Measurements from ENCODE around the gene GIGYF2. TPM values are rescaled to one million over a fixed set of nuclear protein-coding genes. Genes with fewer than 3 reads are reported as not detected.
"Not testable (repeated sequence)": the region's sequence is repeated elsewhere in the genome, so short reads cannot be mapped to it uniquely, and the experiment has no call there.

Gene GIGYF2
- total RNA-seq, 1 experiment from 2014 or later = 60.6 TPM

DNA sequence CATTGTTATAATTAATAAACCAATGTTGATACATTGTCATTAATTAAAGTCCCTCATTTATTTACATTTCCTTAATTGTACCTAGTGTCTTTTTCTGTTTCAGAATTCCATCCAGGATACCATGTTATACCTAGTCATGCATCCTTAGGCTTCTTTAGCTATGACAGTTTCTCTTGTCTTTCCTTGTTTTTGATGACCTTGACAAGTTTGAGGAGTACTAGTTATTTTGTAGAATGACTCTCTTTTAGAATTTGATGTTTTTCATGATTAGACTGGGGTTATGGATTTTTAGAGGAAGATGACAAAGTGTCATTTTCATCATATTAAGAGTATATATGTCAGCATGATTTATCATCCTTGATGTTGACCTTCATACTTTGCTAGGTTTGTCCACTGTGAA lies 16.4 kb downstream of the GIGYF2 start:
- H3K4me2 ChIP-seq (ENCODE audit: low read length) = no peak overlapping the region
- DNase-seq (ENCODE audit: low read depth, low spot score) = no peak
- no peaks in the 10 kb centered on the region for H3K4me1 ChIP-seq (ENCODE audit: control insufficient read depth in 1 of 2, insufficient read depth in 2 of 2, low read length in 2 of 2)
- no TSS peak for BruUV-seq (replicated peaks)
- no peak for ATAC-seq
- ChIA-PET POLR2A (no interaction called here), RAD21 (ENCODE audit: low non-redundant PET in 1 of 2, low total read pairs in 2 of 2, uncharacterized antibody in 2 of 2, unreplicated experiment in 2 of 2) (no interaction called here), CTCF (no interaction called here)
- no peak overlapping the region for H3K9ac ChIP-seq (ENCODE audit: low read length)
- peaks cover 99% of the 10 kb centered on the region for H3K79me2 ChIP-seq (ENCODE audit: insufficient read depth, low read length)
- TF ChIP-seq RAD21 (IDR thresholded peaks at IDR 0.05; ENCODE audit: low read depth) = no peak
- TF ChIP-seq EGR1 (IDR thresholded peaks at IDR 0.05; ENCODE audit: low read depth) = no peak
- TF ChIP-seq, protein P1, sequence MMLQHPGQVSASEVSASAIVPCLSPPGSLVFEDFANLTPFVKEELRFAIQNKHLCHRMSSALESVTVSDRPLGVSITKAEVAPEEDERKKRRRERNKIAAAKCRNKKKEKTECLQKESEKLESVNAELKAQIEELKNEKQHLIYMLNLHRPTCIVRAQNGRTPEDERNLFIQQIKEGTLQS (IDR thresholded peaks at IDR 0.05) = no peak
- TF ChIP-seq EZH2 (IDR thresholded peaks at IDR 0.05) = no peak
- no peak for TF ChIP-seq YY1 (IDR thresholded peaks at IDR 0.05; ENCODE audit: extremely low read depth, insufficient replicate concordance, low read depth, low read length)
- TF ChIP-seq POLR2AphosphoS5 (IDR thresholded peaks at IDR 0.05; ENCODE audit: low read depth, low read length) = no peak
- TF ChIP-seq POLR2A (IDR thresholded peaks at IDR 0.05; ENCODE audit: borderline replicate concordance, extremely low read depth, insufficient read depth, insufficient read length) = no peak
- TF ChIP-seq JUND (IDR thresholded peaks at IDR 0.05) = no peak
- TF ChIP-seq SP1 (IDR thresholded peaks at IDR 0.05; ENCODE audit: low read depth) = no peak
- no peak for TF ChIP-seq SRF (IDR thresholded peaks at IDR 0.05; ENCODE audit: low read depth)
- no peak overlapping the region for H3K4me3 ChIP-seq (replicated peaks in 1 of 2; ENCODE audit: low read depth in 1 of 2, low read length in 2 of 2)
- H3K9me3 ChIP-seq (ENCODE audit: control insufficient read depth in 1 of 2, insufficient read depth in 1 of 2, low read depth in 1 of 2, low read length in 2 of 2) = no peaks in the 10 kb centered on the region
- no peak overlapping the region for H2AFZ ChIP-seq (ENCODE audit: low read depth, low read length, poor library complexity, severe bottlenecking)
- intact Hi-C loops (cut with micrococcal nuclease) = no loop called here
- no peaks in the 10 kb centered on the region for H3K27me3 ChIP-seq (ENCODE audit: insufficient read depth, low read length)
- H3K9me2 ChIP-seq (ENCODE audit: insufficient read depth) = no peaks in the 10 kb centered on the region
- peaks cover 0 to 3% of the 10 kb centered on the region in 2 experiments; a peak in 1 of 4 replicates for H3K36me3 ChIP-seq (ENCODE audit: control insufficient read depth in 1 of 2, insufficient read depth in 2 of 2, low read length in 2 of 2)
- H4K20me1 ChIP-seq (ENCODE audit: insufficient read depth) = peaks cover 17% of the 10 kb centered on the region
- H3K27ac ChIP-seq (ENCODE audit: low read depth, low read length) = no peak overlapping the region

DNA sequence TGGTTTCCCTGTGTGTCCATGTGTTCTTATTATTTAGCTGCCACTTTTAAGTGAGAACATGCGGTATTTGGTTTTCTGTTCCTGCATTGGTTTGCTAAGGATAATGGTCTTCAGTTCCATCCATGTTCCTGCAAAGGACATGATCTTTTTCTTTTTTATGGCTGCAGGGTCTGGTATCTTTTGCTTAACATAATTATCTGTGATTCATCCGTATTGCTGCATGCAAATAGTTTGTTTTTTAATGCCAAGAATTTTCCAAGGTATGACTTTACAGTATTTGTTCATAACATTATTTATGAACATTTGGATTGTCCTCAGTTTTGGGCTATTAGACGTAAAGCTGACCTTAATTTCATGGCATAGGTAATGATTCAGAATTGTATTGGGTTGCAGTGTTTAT lies 17.8 kb downstream of the GIGYF2 start:
- peaks cover 100% of the 10 kb centered on the region for H3K79me2 ChIP-seq (ENCODE audit: insufficient read depth, low read length)
- DNase-seq (ENCODE audit: low read depth, low spot score) = no peak
- TF ChIP-seq FOSL1 (IDR thresholded peaks at IDR 0.05; ENCODE audit: low read depth) (no peak), SIN3A (IDR thresholded peaks at IDR 0.05; ENCODE audit: low read depth) (no peak)
- no TSS peak for BruUV-seq (replicated peaks)
- no peaks in the 10 kb centered on the region for H3K27me3 ChIP-seq (ENCODE audit: insufficient read depth, low read length)
- no peak overlapping the region for H3K4me3 ChIP-seq (replicated peaks in 1 of 2; ENCODE audit: low read depth in 1 of 2, low read length in 2 of 2)
- no peaks in the 10 kb centered on the region for H3K9me2 ChIP-seq (ENCODE audit: insufficient read depth)
- ChIA-PET RAD21 (ENCODE audit: low non-redundant PET in 1 of 2, low total read pairs in 2 of 2, uncharacterized antibody in 2 of 2, unreplicated experiment in 2 of 2) (no interaction called here), POLR2A (no interaction called here), CTCF (no interaction called here)
- H2AFZ ChIP-seq (ENCODE audit: low read depth, low read length, poor library complexity, severe bottlenecking) = no peak overlapping the region
- H3K4me2 ChIP-seq (ENCODE audit: low read length) = no peak overlapping the region
- intact Hi-C loops (cut with micrococcal nuclease) = no loop called here
- no peak overlapping the region for H3K9ac ChIP-seq (ENCODE audit: low read length)
- 0 out of 4 replicates have a peak, but pooled peaks cover 0 to 3% of the 10 kb centered on the region in 2 experiments for H3K36me3 ChIP-seq (ENCODE audit: control insufficient read depth in 1 of 2, insufficient read depth in 2 of 2, low read length in 2 of 2)
- no peak overlapping the region for H3K27ac ChIP-seq (ENCODE audit: low read depth, low read length)
- peaks cover 20% of the 10 kb centered on the region for H4K20me1 ChIP-seq (ENCODE audit: insufficient read depth)
- H3K4me1 ChIP-seq (ENCODE audit: control insufficient read depth in 1 of 2, insufficient read depth in 2 of 2, low read length in 2 of 2) = no peaks in the 10 kb centered on the region
- H3K9me3 ChIP-seq (ENCODE audit: control insufficient read depth in 1 of 2, insufficient read depth in 1 of 2, low read depth in 1 of 2, low read length in 2 of 2) = no peaks in the 10 kb centered on the region
- no peak for ATAC-seq

DNA sequence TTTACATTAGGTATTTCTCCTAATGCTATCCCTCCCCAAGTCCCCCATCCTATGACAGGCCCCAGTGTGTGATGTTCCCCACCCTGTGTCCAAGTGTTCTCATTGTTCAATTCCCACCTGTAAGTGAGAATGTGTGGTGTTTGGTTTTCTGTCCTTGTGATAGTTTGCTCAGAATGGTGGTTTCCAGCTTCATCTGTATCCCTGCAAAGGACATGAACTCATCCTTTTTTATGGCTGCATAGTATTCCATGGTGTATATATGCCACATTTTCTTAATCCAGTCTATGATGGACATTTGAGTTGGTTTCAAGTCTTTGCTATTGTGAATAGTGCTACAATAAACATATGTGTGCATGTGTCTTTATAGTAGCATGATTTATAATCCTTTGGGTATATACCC lies 22.9 kb downstream of the GIGYF2 start:
- H3K4me3 ChIP-seq (replicated peaks in 1 of 2; ENCODE audit: low read depth in 1 of 2, low read length in 2 of 2); H3K27ac ChIP-seq (ENCODE audit: low read depth, low read length); H3K9me2 ChIP-seq (ENCODE audit: insufficient read depth); H3K9me3 ChIP-seq (ENCODE audit: control insufficient read depth in 1 of 2, insufficient read depth in 1 of 2, low read depth in 1 of 2, low read length in 2 of 2); DNase-seq (ENCODE audit: low read depth, low spot score); BruUV-seq (replicated peaks); H3K36me3 ChIP-seq (ENCODE audit: control insufficient read depth in 1 of 2, insufficient read depth in 2 of 2, low read length in 2 of 2); RAD21 ChIA-PET (ENCODE audit: low non-redundant PET in 1 of 2, low total read pairs in 2 of 2, uncharacterized antibody in 2 of 2, unreplicated experiment in 2 of 2); ATAC-seq; H3K27me3 ChIP-seq (ENCODE audit: insufficient read depth, low read length); H4K20me1 ChIP-seq (ENCODE audit: insufficient read depth); intact Hi-C loops (cut with micrococcal nuclease); H3K9ac ChIP-seq (ENCODE audit: low read length); H3K4me2 ChIP-seq (ENCODE audit: low read length); POLR2A ChIA-PET; H3K4me1 ChIP-seq (ENCODE audit: control insufficient read depth in 1 of 2, insufficient read depth in 2 of 2, low read length in 2 of 2); H2AFZ ChIP-seq (ENCODE audit: low read depth, low read length, poor library complexity, severe bottlenecking): not testable (repeated sequence)
- peaks cover 93% of the 10 kb centered on the region for H3K79me2 ChIP-seq (ENCODE audit: insufficient read depth, low read length)
- CTCF ChIA-PET = interaction anchor here (0.6 kb wide), 1 partner anchor 39 kb away, joined by 3 read pairs; no protein-coding TSS in a partner anchor

All from HCT116 (cell line).